ENCODE data around the gene ME3.

ME3 gene

GRCh38 chr11:86670911-86671310 is 1.5 kb downstream of the ME3 start:
- no peak for DNase-seq
- peak overlapping the region; percentile 77 for H3K4me3 ChIP-seq (ENCODE audit: low read length)
- H3K9me3 ChIP-seq (replicated peaks; ENCODE audit: insufficient read depth, low read length), result no peaks in the 10 kb centered on the region
- H3K9me2 ChIP-seq (replicated peaks; ENCODE audit: insufficient read depth, low read length), result no peaks in the 10 kb centered on the region
- H4K20me1 ChIP-seq (ENCODE audit: insufficient read depth, low read length), result no peaks in the 10 kb centered on the region
- no peak overlapping the region for H3K27ac ChIP-seq (ENCODE audit: low read length)
- peak overlapping the region; percentile 66; the same call in 1 of the 2 replicates for H3K9ac ChIP-seq (ENCODE audit: low read length)
- H3F3A ChIP-seq (ENCODE audit: insufficient read depth, low read length), result no peaks in the 10 kb centered on the region
- no peaks in the 10 kb centered on the region for H3K36me3 ChIP-seq (replicated peaks; ENCODE audit: insufficient read depth, low read length)
- H2AFZ ChIP-seq (ENCODE audit: low read length), result peak overlapping the region; percentile 94; the same call in 1 of the 2 replicates
- no peaks in the 10 kb centered on the region for H3K79me2 ChIP-seq (ENCODE audit: low read length)
- H3K27me3 ChIP-seq (replicated peaks; ENCODE audit: insufficient read depth, low read length), result no peaks in the 10 kb centered on the region
- no peaks in the 10 kb centered on the region for H3K4me1 ChIP-seq (ENCODE audit: low read length)
- TF ChIP-seq EZH2phosphoT487 (IDR thresholded peaks at IDR 0.05; ENCODE audit: low read length) (no peak), EZH2 (optimal IDR thresholded peaks at IDR 0.05; ENCODE audit: low read depth, low read length) (no peak), CTCF (IDR thresholded peaks at IDR 0.05; ENCODE audit: low read length) (no peak)
- peak overlapping the region; percentile 93 for H3K4me2 ChIP-seq (ENCODE audit: low read depth, low read length)

- no peaks in the 10 kb centered on the region for H3K36me3 ChIP-seq (replicated peaks; ENCODE audit: insufficient read depth, low read length)
- no peaks in the 10 kb centered on the region for H3F3A ChIP-seq (ENCODE audit: insufficient read depth, low read length)
- H3K4me1 ChIP-seq (ENCODE audit: low read length), result no peaks in the 10 kb centered on the region
- no peak overlapping the region for H3K27ac ChIP-seq (ENCODE audit: low read length)
- no peak for DNase-seq
- H3K4me3 ChIP-seq (ENCODE audit: low read length), result no peak overlapping the region
- H4K20me1 ChIP-seq (ENCODE audit: insufficient read depth, low read length), result no peaks in the 10 kb centered on the region
- H2AFZ ChIP-seq (ENCODE audit: low read length), result no peak overlapping the region
- H3K9me2 ChIP-seq (replicated peaks; ENCODE audit: insufficient read depth, low read length), result no peaks in the 10 kb centered on the region
- H3K79me2 ChIP-seq (ENCODE audit: low read length), result no peaks in the 10 kb centered on the region
- TF ChIP-seq EZH2phosphoT487 (IDR thresholded peaks at IDR 0.05; ENCODE audit: low read length) (no peak), EZH2 (optimal IDR thresholded peaks at IDR 0.05; ENCODE audit: low read depth, low read length) (no peak), CTCF (IDR thresholded peaks at IDR 0.05; ENCODE audit: low read length) (no peak)
- H3K4me2 ChIP-seq (ENCODE audit: low read depth, low read length), result no peak overlapping the region
- no peaks in the 10 kb centered on the region for H3K9me3 ChIP-seq (replicated peaks; ENCODE audit: insufficient read depth, low read length)
- H3K27me3 ChIP-seq (replicated peaks; ENCODE audit: insufficient read depth, low read length), result no peaks in the 10 kb centered on the region
- H3K9ac ChIP-seq (ENCODE audit: low read length), result no peak overlapping the region
These were observed 2.2 kb downstream of the ME3 start for GRCh38 chr11:86670181-86670580.

- Histone ChIP-seq H3K4me1 (ENCODE audit: low read length) (no peaks in the 10 kb centered on the region), H3K27ac (ENCODE audit: low read length) (no peak overlapping the region), H3K27me3 (replicated peaks; ENCODE audit: insufficient read depth, low read length) (no peaks in the 10 kb centered on the region), H2AFZ (ENCODE audit: low read length) (no peak overlapping the region), H3K79me2 (ENCODE audit: low read length) (no peaks in the 10 kb centered on the region), H3K9me2 (replicated peaks; ENCODE audit: insufficient read depth, low read length) (no peaks in the 10 kb centered on the region), H3K4me3 (ENCODE audit: low read length) (no peak overlapping the region), H3K9me3 (replicated peaks; ENCODE audit: insufficient read depth, low read length) (no peaks in the 10 kb centered on the region), H3F3A (ENCODE audit: insufficient read depth, low read length) (no peaks in the 10 kb centered on the region), H3K9ac (ENCODE audit: low read length) (no peak overlapping the region), H3K4me2 (ENCODE audit: low read depth, low read length) (no peak overlapping the region), H3K36me3 (replicated peaks; ENCODE audit: insufficient read depth, low read length) (no peaks in the 10 kb centered on the region), H4K20me1 (ENCODE audit: insufficient read depth, low read length) (no peaks in the 10 kb centered on the region)
- DNase-seq, result no peak
- no peak for TF ChIP-seq EZH2phosphoT487 (IDR thresholded peaks at IDR 0.05; ENCODE audit: low read length)
- no peak for TF ChIP-seq EZH2 (optimal IDR thresholded peaks at IDR 0.05; ENCODE audit: low read depth, low read length)
- no peak for TF ChIP-seq CTCF (IDR thresholded peaks at IDR 0.05; ENCODE audit: low read length)
These were observed 3.0 kb downstream of the ME3 start for GRCh38 chr11:86669424-86669823.

Data from MM.1S (cell line).